Body of pancreas (tissue), 4 donors: ENCODE measurements around the gene AMMECR1L.

Experiments used
- POLR2A ChIP-seq, 3 donors: fragments of 450-650 bp; IDR thresholded peaks; one replicate each; pipeline ENCODE4 v1.6.1; 2016; ENCODE audit warnings: antibody characterized with exemption in 3 of 3, mild to moderate bottlenecking in 2 of 3
- TF ChIP-seq, protein P1 (sequence below), 7 experiments: fragments of 450-650 bp in 4 of 7; fragments of 200-600 bp in 3 of 7; sonication (generic) in 3 of 7; IDR thresholded peaks; one replicate each; pipeline ENCODE4 v1.5.1; 2016 to 2019; ENCODE audit warnings: antibody characterized with exemption in 7 of 7

GRCh38 chr2:127877626-127878025, 8.1 kb downstream of the AMMECR1L start:
- no peak for TF ChIP-seq POLR2A (IDR thresholded peaks at IDR 0.05)
- TF ChIP-seq, protein P1, sequence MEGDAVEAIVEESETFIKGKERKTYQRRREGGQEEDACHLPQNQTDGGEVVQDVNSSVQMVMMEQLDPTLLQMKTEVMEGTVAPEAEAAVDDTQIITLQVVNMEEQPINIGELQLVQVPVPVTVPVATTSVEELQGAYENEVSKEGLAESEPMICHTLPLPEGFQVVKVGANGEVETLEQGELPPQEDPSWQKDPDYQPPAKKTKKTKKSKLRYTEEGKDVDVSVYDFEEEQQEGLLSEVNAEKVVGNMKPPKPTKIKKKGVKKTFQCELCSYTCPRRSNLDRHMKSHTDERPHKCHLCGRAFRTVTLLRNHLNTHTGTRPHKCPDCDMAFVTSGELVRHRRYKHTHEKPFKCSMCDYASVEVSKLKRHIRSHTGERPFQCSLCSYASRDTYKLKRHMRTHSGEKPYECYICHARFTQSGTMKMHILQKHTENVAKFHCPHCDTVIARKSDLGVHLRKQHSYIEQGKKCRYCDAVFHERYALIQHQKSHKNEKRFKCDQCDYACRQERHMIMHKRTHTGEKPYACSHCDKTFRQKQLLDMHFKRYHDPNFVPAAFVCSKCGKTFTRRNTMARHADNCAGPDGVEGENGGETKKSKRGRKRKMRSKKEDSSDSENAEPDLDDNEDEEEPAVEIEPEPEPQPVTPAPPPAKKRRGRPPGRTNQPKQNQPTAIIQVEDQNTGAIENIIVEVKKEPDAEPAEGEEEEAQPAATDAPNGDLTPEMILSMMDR (IDR thresholded peaks at IDR 0.05) = no peak
